DMS153 treated with DMSO at 0.1 percent for 48 hours (cell line): Measurements from ENCODE around the gene TRIM66.

ENCODE experiments used
- DNase-seq: peaks from one replicate; lab custom pipeline; 2025; ENCODE audit not compliant: unreplicated experiment; lab: John Stamatoyannopoulos, UW

TRIM66 gene

GRCh38 chr11:8614497-8614896 is 68.0 kb downstream of the TRIM66 start:
- no peak for DNase-seq

- DNase-seq, result no peak
Measured at GRCh38 chr11:8613036-8613435, 69.4 kb downstream of the TRIM66 start.

GRCh38 chr11:8612522-8612921 is 69.9 kb downstream of the TRIM66 start:
- no peak for DNase-seq

- DNase-seq, result peak; percentile 50
Measured at GRCh38 chr11:8610532-8611116, 71.8 kb downstream of the TRIM66 start.

GRCh38 chr11:8608652-8609051 is 73.8 kb downstream of the TRIM66 start:
- DNase-seq, result no peak

GRCh38 chr11:8605971-8606563 is 76.4 kb downstream of the TRIM66 start:
- DNase-seq, result no peak

- no peak for DNase-seq
Measured at GRCh38 chr11:8604078-8604723, 78.3 kb downstream of the TRIM66 start.

- DNase-seq, result no peak
Measured at GRCh38 chr11:8603696-8604077, 78.8 kb downstream of the TRIM66 start.

GRCh38 chr11:8601376-8602133 is 80.9 kb downstream of the TRIM66 start:
- DNase-seq, result no peak

GRCh38 chr11:8598506-8598905 is 84.0 kb downstream of the TRIM66 start:
- no peak for DNase-seq

GRCh38 chr11:8597182-8597581 is 85.3 kb downstream of the TRIM66 start:
- DNase-seq, result peak; percentile 21

GRCh38 chr11:8596504-8597046 is 85.9 kb downstream of the TRIM66 start:
- DNase-seq, result no peak

GRCh38 chr11:8593935-8594909 is 88.2 kb downstream of the TRIM66 start, which contains the start of gene STK33:
Gene STK33 (minus strand): TSS chr11:8594228. CDS start chr11:8474905, 119,323 bp downstream.
- DNase-seq, result peak; percentile 64

GRCh38 chr11:8593455-8593854 is 89.0 kb downstream of the TRIM66 start:
- no peak for DNase-seq

- DNase-seq, result no peak
Measured at GRCh38 chr11:8587915-8588314, 94.5 kb downstream of the TRIM66 start.

- DNase-seq, result no peak
Measured at GRCh38 chr11:8586805-8587204, 95.7 kb downstream of the TRIM66 start.

- DNase-seq, result no peak
Measured at GRCh38 chr11:8586184-8586583, 96.3 kb downstream of the TRIM66 start.

- peak; percentile 76 for DNase-seq
Measured at GRCh38 chr11:8584511-8584910, 98.0 kb downstream of the TRIM66 start.

GRCh38 chr11:8584082-8584481 is 98.4 kb downstream of the TRIM66 start:
- DNase-seq, result no peak

- no peak for DNase-seq
Measured at GRCh38 chr11:8581300-8581699, 101.2 kb downstream of the TRIM66 start.
